Measurements from ENCODE around the gene GPR45.
"Not testable (repeated sequence)": the region's sequence is repeated elsewhere in the genome, so short reads cannot be mapped to it uniquely, and the experiment has no call there.

GPR45 gene

GRCh38 chr2:105241443-105241842 is at the start of gene GPR45:
GPR45 (plus strand) TSS chr2:105241743; CDS start chr2:105241859, 116 bp downstream.
- no peak for DNase-seq

- no peak for DNase-seq
Measured at GRCh38 chr2:105194022-105194675, 47.4 kb upstream of the GPR45 start.

- DNase-seq: no peak
Measured at GRCh38 chr2:105196651-105197050, 44.9 kb upstream of the GPR45 start.

- no peak for DNase-seq
Measured at GRCh38 chr2:105215586-105216192, 25.9 kb upstream of the GPR45 start.

- DNase-seq: no peak
Measured at GRCh38 chr2:105220604-105221003, 20.9 kb upstream of the GPR45 start.

- no peak for DNase-seq
Measured at GRCh38 chr2:105224444-105224843, 17.1 kb upstream of the GPR45 start.

GRCh38 chr2:105231232-105231619 is 10.3 kb upstream of the GPR45 start:
- no peak for DNase-seq

- DNase-seq: peak; percentile 15
Measured at GRCh38 chr2:105235388-105236059, 6.0 kb upstream of the GPR45 start.

GRCh38 chr2:105236060-105236424 is 5.5 kb upstream of the GPR45 start:
- no peak for DNase-seq

- no peak for DNase-seq
Measured at GRCh38 chr2:105237045-105237765, 4.3 kb upstream of the GPR45 start.

- DNase-seq: no peak
Measured at GRCh38 chr2:105238664-105239240, 2.8 kb upstream of the GPR45 start.

- no peak for DNase-seq
Measured at GRCh38 chr2:105239924-105240323, 1.6 kb upstream of the GPR45 start.

- no peak for DNase-seq
Measured at GRCh38 chr2:105242286-105242993, 897 bp downstream of the GPR45 start.

- DNase-seq: no peak
Measured at GRCh38 chr2:105243961-105244360, 2.4 kb downstream of the GPR45 start.

GRCh38 chr2:105244451-105244850 is 2.9 kb downstream of the GPR45 start:
- DNase-seq: no peak

- no peak for DNase-seq
Measured at GRCh38 chr2:105248316-105249070, 7.0 kb downstream of the GPR45 start.

- DNase-seq: no peak
Measured at GRCh38 chr2:105249181-105249580, 7.6 kb downstream of the GPR45 start.

GRCh38 chr2:105249891-105250290 is 8.3 kb downstream of the GPR45 start:
- DNase-seq: no peak

GRCh38 chr2:105251016-105251648 is 9.6 kb downstream of the GPR45 start:
- not testable (repeated sequence) for DNase-seq

- no peak for DNase-seq
Measured at GRCh38 chr2:105252271-105252670, 10.7 kb downstream of the GPR45 start.

GRCh38 chr2:105254531-105255210 is 13.1 kb downstream of the GPR45 start:
- DNase-seq: no peak
